C4-2B (cell line): Measurements from ENCODE around the gene UNC93B1.

Experiments used
- ZFX ChIP-seq: fragments of 450-650 bp; IDR thresholded peaks from 2 replicates; pipeline ENCODE4 v1.6.1; 2017
- TF ChIP-seq, protein P1 (sequence below): fragments of 450-650 bp; conservative IDR thresholded peaks from 2 replicates; pipeline ENCODE4 v1.5.1; 2017; ENCODE audit warnings: mild to moderate bottlenecking

DNA sequence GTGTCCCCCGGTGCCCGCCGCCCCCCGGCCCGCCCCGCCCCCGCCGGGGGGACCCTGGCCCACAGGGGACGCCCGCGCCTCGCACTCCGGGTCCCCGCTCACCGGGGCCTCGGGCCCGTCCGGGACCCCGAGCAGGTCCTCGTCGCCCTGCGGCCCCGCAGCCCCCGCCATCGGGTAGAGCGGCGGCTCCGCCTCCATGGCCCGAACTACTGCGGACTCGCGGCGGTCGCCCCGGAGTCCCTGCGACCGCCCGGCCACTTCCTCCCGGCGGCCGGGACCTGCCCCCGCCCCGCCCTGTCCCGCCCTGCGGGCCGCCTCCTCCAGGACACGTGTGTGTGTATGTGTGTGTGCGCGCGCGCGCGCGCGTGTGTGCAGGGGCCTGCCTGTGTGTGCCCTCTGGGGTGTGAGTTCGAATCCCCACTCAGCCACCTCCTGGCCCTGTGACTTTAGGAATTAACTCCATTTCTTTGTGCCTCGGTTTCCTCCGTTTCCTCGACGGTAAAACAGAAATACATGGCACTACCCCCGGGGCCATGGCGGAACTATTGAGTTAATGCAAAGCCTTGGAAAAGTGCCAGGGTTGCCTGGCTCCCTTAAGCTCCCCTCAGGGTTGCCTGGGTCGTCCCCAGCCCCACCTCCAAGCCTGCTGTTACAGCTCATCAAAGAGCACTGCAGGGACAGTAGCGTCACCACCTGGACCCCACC is at the start of gene UNC93B1:
- TF ChIP-seq, protein P1, sequence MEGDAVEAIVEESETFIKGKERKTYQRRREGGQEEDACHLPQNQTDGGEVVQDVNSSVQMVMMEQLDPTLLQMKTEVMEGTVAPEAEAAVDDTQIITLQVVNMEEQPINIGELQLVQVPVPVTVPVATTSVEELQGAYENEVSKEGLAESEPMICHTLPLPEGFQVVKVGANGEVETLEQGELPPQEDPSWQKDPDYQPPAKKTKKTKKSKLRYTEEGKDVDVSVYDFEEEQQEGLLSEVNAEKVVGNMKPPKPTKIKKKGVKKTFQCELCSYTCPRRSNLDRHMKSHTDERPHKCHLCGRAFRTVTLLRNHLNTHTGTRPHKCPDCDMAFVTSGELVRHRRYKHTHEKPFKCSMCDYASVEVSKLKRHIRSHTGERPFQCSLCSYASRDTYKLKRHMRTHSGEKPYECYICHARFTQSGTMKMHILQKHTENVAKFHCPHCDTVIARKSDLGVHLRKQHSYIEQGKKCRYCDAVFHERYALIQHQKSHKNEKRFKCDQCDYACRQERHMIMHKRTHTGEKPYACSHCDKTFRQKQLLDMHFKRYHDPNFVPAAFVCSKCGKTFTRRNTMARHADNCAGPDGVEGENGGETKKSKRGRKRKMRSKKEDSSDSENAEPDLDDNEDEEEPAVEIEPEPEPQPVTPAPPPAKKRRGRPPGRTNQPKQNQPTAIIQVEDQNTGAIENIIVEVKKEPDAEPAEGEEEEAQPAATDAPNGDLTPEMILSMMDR = no peak
- TF ChIP-seq ZFX = 0 out of 2 replicates have a peak, but pooled peaks have one; percentile 36
